Uterus (tissue), 2 donors: Measurements from ENCODE around the gene MALAT1.

Source experiments
- POLR2A ChIP-seq, 2 donors: fragments of 450-650 bp; IDR thresholded peaks; one replicate each; pipeline ENCODE4 v1.6.1; 2016; ENCODE audit warnings: antibody characterized with exemption in 2 of 2, mild to moderate bottlenecking in 1 of 2, moderate library complexity in 1 of 2
- TF ChIP-seq, protein P1 (sequence below), 4 experiments: fragments of 200-600 bp in 2 of 4; fragments of 450-650 bp in 2 of 4; sonication (generic) in 2 of 4; IDR thresholded peaks; one replicate each; pipeline ENCODE4 v1.5.1; 2016 to 2019; ENCODE audit warnings: antibody characterized with exemption in 4 of 4, mild to moderate bottlenecking in 2 of 4, moderate library complexity in 1 of 4

DNA sequence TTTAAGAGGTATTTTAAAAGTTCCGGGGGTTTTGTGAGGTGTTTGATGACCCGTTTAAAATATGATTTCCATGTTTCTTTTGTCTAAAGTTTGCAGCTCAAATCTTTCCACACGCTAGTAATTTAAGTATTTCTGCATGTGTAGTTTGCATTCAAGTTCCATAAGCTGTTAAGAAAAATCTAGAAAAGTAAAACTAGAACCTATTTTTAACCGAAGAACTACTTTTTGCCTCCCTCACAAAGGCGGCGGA is 193 bp upstream of the MALAT1 start:
- TF ChIP-seq, protein P1, sequence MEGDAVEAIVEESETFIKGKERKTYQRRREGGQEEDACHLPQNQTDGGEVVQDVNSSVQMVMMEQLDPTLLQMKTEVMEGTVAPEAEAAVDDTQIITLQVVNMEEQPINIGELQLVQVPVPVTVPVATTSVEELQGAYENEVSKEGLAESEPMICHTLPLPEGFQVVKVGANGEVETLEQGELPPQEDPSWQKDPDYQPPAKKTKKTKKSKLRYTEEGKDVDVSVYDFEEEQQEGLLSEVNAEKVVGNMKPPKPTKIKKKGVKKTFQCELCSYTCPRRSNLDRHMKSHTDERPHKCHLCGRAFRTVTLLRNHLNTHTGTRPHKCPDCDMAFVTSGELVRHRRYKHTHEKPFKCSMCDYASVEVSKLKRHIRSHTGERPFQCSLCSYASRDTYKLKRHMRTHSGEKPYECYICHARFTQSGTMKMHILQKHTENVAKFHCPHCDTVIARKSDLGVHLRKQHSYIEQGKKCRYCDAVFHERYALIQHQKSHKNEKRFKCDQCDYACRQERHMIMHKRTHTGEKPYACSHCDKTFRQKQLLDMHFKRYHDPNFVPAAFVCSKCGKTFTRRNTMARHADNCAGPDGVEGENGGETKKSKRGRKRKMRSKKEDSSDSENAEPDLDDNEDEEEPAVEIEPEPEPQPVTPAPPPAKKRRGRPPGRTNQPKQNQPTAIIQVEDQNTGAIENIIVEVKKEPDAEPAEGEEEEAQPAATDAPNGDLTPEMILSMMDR (IDR thresholded peaks at IDR 0.05): no peak
- no peak for TF ChIP-seq POLR2A (IDR thresholded peaks at IDR 0.05)
